CD14-positive monocyte (primary cell): ENCODE results near the gene EEFSEC. TPM values are rescaled to one million over a fixed set of nuclear protein-coding genes. Genes with fewer than 3 reads are reported as not detected.
A peak's percentile ranks its signal among the peaks of the same experiment; 100 is the strongest.

Experiments
- DNase-seq, 3 donors: peaks; one replicate each; pipeline ENCODE4 v3.0.0-alpha.2; 2011 to 2022
- H2AFZ ChIP-seq: 2 replicates; pipeline ENCODE4 v1.6.0; 2012; ENCODE audit warnings: mild to moderate bottlenecking, low read depth, low read length, inconsistent platforms; ENCODE audit not compliant: insufficient read depth, poor library complexity, severe bottlenecking
- H3K27ac ChIP-seq, 2 donors: 1 replicate in 1 of 2; 2 replicates in 1 of 2; pipeline ENCODE4 v1.5.1; 2012 to 2013; ENCODE audit warnings: low read length in 2 of 2, control low read depth in 1 of 2, inconsistent platforms in 1 of 2, low read depth in 1 of 2, mild to moderate bottlenecking in 1 of 2
- H3K27me3 ChIP-seq, 2 donors: one replicate each; pipeline versions ENCODE4 v1.6.0 to v1.6.1; 2011 to 2013; ENCODE audit warnings: low read length in 2 of 2; ENCODE audit not compliant: control insufficient read depth in 2 of 2, insufficient read depth in 2 of 2
- H3K36me3 ChIP-seq, 2 donors: replicated peaks in 1 of 2; 1 replicate in 1 of 2; 2 replicates in 1 of 2; pipeline versions ENCODE4 v1.5.1 to v1.6.1; 2012 to 2013; ENCODE audit warnings: low read length in 2 of 2, control low read depth in 1 of 2, inconsistent platforms in 1 of 2, mild to moderate bottlenecking in 1 of 2; ENCODE audit not compliant: insufficient read depth in 2 of 2, control insufficient read depth in 1 of 2
- H3K4me1 ChIP-seq, 2 donors: 1 replicate in 1 of 2; 2 replicates in 1 of 2; pipeline versions ENCODE4 v1.5.1 to v1.6.1; 2012 to 2013; ENCODE audit warnings: low read length in 2 of 2, control low read depth in 1 of 2, inconsistent platforms in 1 of 2, mild to moderate bottlenecking in 1 of 2, moderate library complexity in 1 of 2; ENCODE audit not compliant: insufficient read depth in 2 of 2, control insufficient read depth in 1 of 2
- H3K4me2 ChIP-seq: replicated peaks from 2 replicates; pipeline ENCODE3; 2012; ENCODE audit warnings: low read length, moderate library complexity, mild to moderate bottlenecking; ENCODE audit not compliant: poor library complexity, severe bottlenecking; ENCODE audit errors: extremely low read depth
- H3K4me3 ChIP-seq, 3 experiments: fragments of 200-600 bp in 1 of 3; sonication (generic) in 1 of 3; replicated peaks in 1 of 3; 1 replicate in 2 of 3; 2 replicates in 1 of 3; pipeline ENCODE4 v1.5.1; 2011 to 2013; ENCODE audit warnings: low read length in 3 of 3, mild to moderate bottlenecking in 3 of 3, control low read depth in 2 of 3, low read depth in 2 of 3, inconsistent platforms in 1 of 3, moderate library complexity in 1 of 3
- H3K79me2 ChIP-seq: 2 replicates; pipeline ENCODE4 v1.6.0; 2012; ENCODE audit warnings: mild to moderate bottlenecking, control low read depth, inconsistent platforms, low read length, moderate library complexity; ENCODE audit not compliant: insufficient read depth
- H3K9ac ChIP-seq: 2 replicates; pipeline ENCODE4 v1.6.0; 2017; ENCODE audit warnings: low read length, mild to moderate bottlenecking; ENCODE audit not compliant: insufficient read depth, poor library complexity, severe bottlenecking
- H3K9me3 ChIP-seq, 2 donors: replicated peaks in 1 of 2; 1 replicate in 1 of 2; 2 replicates in 1 of 2; pipeline versions ENCODE4 v1.5.1 to v1.6.1; 2012 to 2013; ENCODE audit warnings: low read length in 2 of 2, control low read depth in 1 of 2; ENCODE audit not compliant: control insufficient read depth in 1 of 2, insufficient read depth in 1 of 2
- H4K20me1 ChIP-seq: 2 replicates; pipeline ENCODE4 v1.6.0; 2012; ENCODE audit warnings: mild to moderate bottlenecking, low read length, control low read depth, moderate library complexity; ENCODE audit not compliant: insufficient read depth
- H3K27ac Mint-ChIP-seq, 7 donors: one replicate each; pipeline ENCODE4 v1.8.0; 2020; ENCODE audit warnings: mild to moderate bottlenecking in 7 of 7, mixed read lengths in 7 of 7, moderate library complexity in 6 of 7, inconsistent platforms in 2 of 7
- H3K27me3 Mint-ChIP-seq, 3 donors: one replicate each; pipeline ENCODE4 v1.8.0; 2021 to 2022; ENCODE audit warnings: low read depth in 3 of 3, mild to moderate bottlenecking in 3 of 3, mixed read lengths in 3 of 3, moderate library complexity in 3 of 3, inconsistent platforms in 1 of 3
- H3K36me3 Mint-ChIP-seq, 2 donors: one replicate each; pipeline ENCODE4 v1.8.0; 2020; ENCODE audit warnings: mixed read lengths in 2 of 2, inconsistent platforms in 1 of 2, mild to moderate bottlenecking in 1 of 2
- H3K4me1 Mint-ChIP-seq: one replicate; pipeline ENCODE4 v1.8.0; 2020; ENCODE audit warnings: mild to moderate bottlenecking, mixed read lengths
- H3K4me3 Mint-ChIP-seq, 2 donors: one replicate each; pipeline ENCODE4 v1.8.0; 2020; ENCODE audit warnings: mild to moderate bottlenecking in 2 of 2, mixed read lengths in 2 of 2, moderate library complexity in 1 of 2
- H3K9me3 Mint-ChIP-seq, 7 donors: one replicate each; pipeline ENCODE4 v1.8.0; 2020 to 2022; ENCODE audit warnings: mixed read lengths in 7 of 7, mild to moderate bottlenecking in 6 of 7, moderate library complexity in 6 of 7, inconsistent platforms in 2 of 7
- WGBS: methylation state at CpG from one replicate; pipeline ENCODE4 v1.1.5; 2013; ENCODE audit warnings: missing lambda C conversion rate; ENCODE audit not compliant: insufficient coverage; 5-methylcytosine and 5-hydroxymethylcytosine counted together
- intact Hi-C, 2 donors: fragments of 100-400 bp; cut with micrococcal nuclease; formaldehyde crosslinking; loops; one replicate each; pipeline versions ENCODE4 v1.15.0 to v1.15.1; 2023
- polyA plus RNA-seq, 3 donors: library from polyadenylated mRNA; depleted of rRNA in 1 of 3; unstranded in 2 of 3; stranded (reverse) in 1 of 3; fragments of 300-500 nt in 2 of 3; fragments of >200 nt in 1 of 3; fragmentation: Illumina TruSeq in 2 of 3; gene quantifications; 1 replicate in 2 of 3; 2 replicates in 1 of 3; pipeline ENCODE4 v1.2.3, GENCODE V29; 2012 to 2021
- TF ChIP-seq, protein P1 (sequence below): fragments of 200-600 bp; IDR thresholded peaks from one replicate; pipeline ENCODE4 v1.8.0; 2022; ENCODE audit warnings: antibody characterized with exemption, mild to moderate bottlenecking

The EEFSEC gene
- polyA plus RNA-seq, 3 donors: 13.3 to 14.9 (median 14.9) TPM

DNA sequence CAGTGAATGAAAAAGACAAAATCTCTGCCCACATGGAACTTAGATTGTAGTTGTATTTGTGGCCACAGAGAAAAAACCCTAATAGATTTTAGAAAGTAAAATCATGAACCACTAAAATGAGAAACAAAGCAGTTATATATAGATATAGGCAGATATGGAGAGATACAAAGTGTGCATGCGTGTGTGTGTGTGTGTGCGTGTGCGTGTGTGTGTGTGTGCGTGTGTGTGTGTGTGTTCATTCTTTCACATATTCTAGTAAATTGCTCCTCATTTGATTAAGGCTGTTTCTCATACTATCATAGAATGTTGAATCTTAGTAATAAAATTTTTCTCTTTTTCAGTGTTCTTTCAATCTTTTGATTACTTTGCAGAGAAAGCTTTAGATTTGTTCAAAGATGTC lies 194.8 kb downstream of the EEFSEC start:
- no peaks in the 10 kb centered on the region for H3K9me3 ChIP-seq
- intact Hi-C loops: no loop called here
- no peaks in the 10 kb centered on the region for H3K4me1 ChIP-seq
- WGBS: no CpG with 5 or more reads among the region's 4 CpGs
- H3K27me3 ChIP-seq: no peaks in the 10 kb centered on the region
- no peak overlapping the region for H2AFZ ChIP-seq
- H3K27me3 Mint-ChIP-seq: peaks cover 0 to 2% (median 0%) of the 10 kb centered on the region in 3 donors
- no peak overlapping the region for H3K27ac Mint-ChIP-seq
- TF ChIP-seq, protein P1, sequence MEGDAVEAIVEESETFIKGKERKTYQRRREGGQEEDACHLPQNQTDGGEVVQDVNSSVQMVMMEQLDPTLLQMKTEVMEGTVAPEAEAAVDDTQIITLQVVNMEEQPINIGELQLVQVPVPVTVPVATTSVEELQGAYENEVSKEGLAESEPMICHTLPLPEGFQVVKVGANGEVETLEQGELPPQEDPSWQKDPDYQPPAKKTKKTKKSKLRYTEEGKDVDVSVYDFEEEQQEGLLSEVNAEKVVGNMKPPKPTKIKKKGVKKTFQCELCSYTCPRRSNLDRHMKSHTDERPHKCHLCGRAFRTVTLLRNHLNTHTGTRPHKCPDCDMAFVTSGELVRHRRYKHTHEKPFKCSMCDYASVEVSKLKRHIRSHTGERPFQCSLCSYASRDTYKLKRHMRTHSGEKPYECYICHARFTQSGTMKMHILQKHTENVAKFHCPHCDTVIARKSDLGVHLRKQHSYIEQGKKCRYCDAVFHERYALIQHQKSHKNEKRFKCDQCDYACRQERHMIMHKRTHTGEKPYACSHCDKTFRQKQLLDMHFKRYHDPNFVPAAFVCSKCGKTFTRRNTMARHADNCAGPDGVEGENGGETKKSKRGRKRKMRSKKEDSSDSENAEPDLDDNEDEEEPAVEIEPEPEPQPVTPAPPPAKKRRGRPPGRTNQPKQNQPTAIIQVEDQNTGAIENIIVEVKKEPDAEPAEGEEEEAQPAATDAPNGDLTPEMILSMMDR: no peak
- no peak for DNase-seq
- H3K36me3 ChIP-seq: peaks cover 15 to 30% of the 10 kb centered on the region in 2 donors
- no peak overlapping the region for H3K27ac ChIP-seq
- peaks cover 5% of the 10 kb centered on the region for H3K4me1 Mint-ChIP-seq
- H3K36me3 Mint-ChIP-seq: peaks cover 18 to 30% of the 10 kb centered on the region in 2 donors
- no peaks in the 10 kb centered on the region for H3K79me2 ChIP-seq
- H3K9ac ChIP-seq: no peak overlapping the region
- no peak overlapping the region for H3K4me3 Mint-ChIP-seq
- no peaks in the 10 kb centered on the region for H4K20me1 ChIP-seq
- no peak overlapping the region for H3K4me2 ChIP-seq
- H3K9me3 Mint-ChIP-seq: no peaks in the 10 kb centered on the region
- H3K4me3 ChIP-seq: no peak overlapping the region

DNA sequence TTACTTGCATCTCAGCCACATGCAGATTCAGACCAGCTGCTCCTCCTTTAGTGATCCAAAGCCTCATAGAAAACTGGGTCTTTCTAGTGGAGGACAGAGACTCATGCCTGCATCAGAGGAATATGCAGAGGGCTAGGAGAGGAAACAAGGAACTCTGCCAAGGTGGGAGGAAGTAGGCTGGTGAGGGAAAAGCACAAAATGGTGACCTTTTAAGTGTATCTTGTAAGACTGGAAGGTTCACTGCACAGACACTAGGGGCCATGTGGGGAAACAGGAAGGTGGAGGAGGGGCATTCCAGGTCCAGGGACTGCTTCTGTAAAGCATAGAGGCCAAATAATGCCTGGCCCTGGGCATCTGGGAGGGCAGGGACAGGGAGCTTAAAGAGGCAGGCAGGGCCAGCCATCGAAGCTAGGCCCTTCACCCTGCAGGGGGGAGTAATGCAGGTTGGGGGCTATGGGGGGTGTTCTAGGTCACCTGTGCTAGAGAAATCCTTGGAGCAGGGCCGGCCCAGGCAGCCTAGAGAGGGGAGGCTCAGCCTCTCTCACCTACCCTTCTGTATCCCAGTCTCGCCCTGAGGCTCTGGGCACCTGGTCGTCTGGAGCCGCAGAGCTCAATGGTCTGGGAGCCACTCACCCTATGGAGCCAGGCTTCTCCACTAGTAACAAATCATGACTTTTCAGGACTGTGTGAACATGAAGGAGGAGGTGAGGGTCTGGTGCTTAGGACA lies 195.7 kb downstream of the EEFSEC start:
- no peaks in the 10 kb centered on the region for H3K79me2 ChIP-seq
- no peaks in the 10 kb centered on the region for H3K4me1 ChIP-seq
- Mint-ChIP-seq H3K27ac (peak overlapping the region in 2 of 7 donors; percentile 6 to 14), H3K36me3 (peaks cover 17 to 31% of the 10 kb centered on the region in 2 donors), H3K4me3 (no peak overlapping the region), H3K27me3 (peaks cover 0 to 2% (median 0%) of the 10 kb centered on the region in 3 donors), H3K9me3 (no peaks in the 10 kb centered on the region), H3K4me1 (peaks cover 5% of the 10 kb centered on the region)
- H4K20me1 ChIP-seq: no peaks in the 10 kb centered on the region
- no peak overlapping the region for H3K4me3 ChIP-seq
- no peaks in the 10 kb centered on the region for H3K27me3 ChIP-seq
- intact Hi-C loops: no loop called here
- H3K4me2 ChIP-seq: no peak overlapping the region
- no peak overlapping the region for H3K27ac ChIP-seq
- DNase-seq: no peak
- H3K36me3 ChIP-seq: peaks cover 15 to 32% of the 10 kb centered on the region in 2 donors
- TF ChIP-seq, protein P1: no peak
- H3K9ac ChIP-seq: no peak overlapping the region
- 100% methylated on average over 1 of the region's 5 CpGs for WGBS
- no peak overlapping the region for H2AFZ ChIP-seq
- H3K9me3 ChIP-seq: no peaks in the 10 kb centered on the region
